Measurements from ENCODE around the gene ARID5B.

The ARID5B gene

GRCh38 chr10:62113680-62114079, 212.2 kb downstream of the ARID5B start:
- no peak overlapping the region for H3K4me3 ChIP-seq (ENCODE audit: low read depth, low read length)
- no peak for TF ChIP-seq POLR2A (IDR thresholded peaks at IDR 0.05; ENCODE audit: extremely low read depth, insufficient read length)
- no peak for TF ChIP-seq MYC (IDR thresholded peaks at IDR 0.05; ENCODE audit: low read depth, low read length)
- TF ChIP-seq MAX (IDR thresholded peaks at IDR 0.05; ENCODE audit: low read depth, low read length): no peak
- no peak for TF ChIP-seq CTCF (IDR thresholded peaks at IDR 0.05; ENCODE audit: low read depth, low read length)
- no peak for DNase-seq (ENCODE audit: low read depth)

GRCh38 chr10:62115321-62115720, 213.8 kb downstream of the ARID5B start:
- TF ChIP-seq MAX (IDR thresholded peaks at IDR 0.05; ENCODE audit: low read depth, low read length): no peak
- no peak for TF ChIP-seq POLR2A (IDR thresholded peaks at IDR 0.05; ENCODE audit: extremely low read depth, insufficient read length)
- TF ChIP-seq MYC (IDR thresholded peaks at IDR 0.05; ENCODE audit: low read depth, low read length): no peak
- no peak for TF ChIP-seq CTCF (IDR thresholded peaks at IDR 0.05; ENCODE audit: low read depth, low read length)
- H3K4me3 ChIP-seq (ENCODE audit: low read depth, low read length): no peak overlapping the region
- no peak for DNase-seq (ENCODE audit: low read depth)

- TF ChIP-seq CTCF (IDR thresholded peaks at IDR 0.05; ENCODE audit: low read depth, low read length) (no peak), MYC (IDR thresholded peaks at IDR 0.05; ENCODE audit: low read depth, low read length) (no peak), POLR2A (IDR thresholded peaks at IDR 0.05; ENCODE audit: extremely low read depth, insufficient read length) (no peak), MAX (IDR thresholded peaks at IDR 0.05; ENCODE audit: low read depth, low read length) (no peak)
- no peak overlapping the region for H3K4me3 ChIP-seq (ENCODE audit: low read depth, low read length)
- DNase-seq (ENCODE audit: low read depth): no peak
Observed at GRCh38 chr10:62115842-62116241, 214.3 kb downstream of the ARID5B start.

- no peak overlapping the region for H3K4me3 ChIP-seq (ENCODE audit: low read depth, low read length)
- no peak for DNase-seq (ENCODE audit: low read depth)
- no peak for TF ChIP-seq CTCF (IDR thresholded peaks at IDR 0.05; ENCODE audit: low read depth, low read length)
- TF ChIP-seq MYC (IDR thresholded peaks at IDR 0.05; ENCODE audit: low read depth, low read length): no peak
- TF ChIP-seq MAX (IDR thresholded peaks at IDR 0.05; ENCODE audit: low read depth, low read length): no peak
- TF ChIP-seq POLR2A (IDR thresholded peaks at IDR 0.05; ENCODE audit: extremely low read depth, insufficient read length): no peak
Observed at GRCh38 chr10:62116896-62117295, 215.4 kb downstream of the ARID5B start.

GRCh38 chr10:62121187-62121530, 219.7 kb downstream of the ARID5B start:
- no peak overlapping the region for H3K4me3 ChIP-seq (ENCODE audit: low read depth, low read length)
- DNase-seq (ENCODE audit: low read depth): no peak
- TF ChIP-seq CTCF (IDR thresholded peaks at IDR 0.05; ENCODE audit: low read depth, low read length): no peak
- no peak for TF ChIP-seq MAX (IDR thresholded peaks at IDR 0.05; ENCODE audit: low read depth, low read length)
- TF ChIP-seq POLR2A (IDR thresholded peaks at IDR 0.05; ENCODE audit: extremely low read depth, insufficient read length): no peak
- TF ChIP-seq MYC (IDR thresholded peaks at IDR 0.05; ENCODE audit: low read depth, low read length): no peak

GRCh38 chr10:62127975-62128374, 226.5 kb downstream of the ARID5B start:
- no peak for DNase-seq (ENCODE audit: low read depth)
- TF ChIP-seq MAX (IDR thresholded peaks at IDR 0.05; ENCODE audit: low read depth, low read length) (no peak), POLR2A (IDR thresholded peaks at IDR 0.05; ENCODE audit: extremely low read depth, insufficient read length) (no peak), MYC (IDR thresholded peaks at IDR 0.05; ENCODE audit: low read depth, low read length) (no peak), CTCF (IDR thresholded peaks at IDR 0.05; ENCODE audit: low read depth, low read length) (no peak)
- H3K4me3 ChIP-seq (ENCODE audit: low read depth, low read length): no peak overlapping the region
